SK-N-SH (cell line): ENCODE measurements around the gene WT1. TPM values are rescaled to one million over a fixed set of nuclear protein-coding genes. Genes with fewer than 3 reads are reported as not detected.

Experiments
- CTCF ChIA-PET: fragments of 300-600, 350-600 bp; formaldehyde crosslinking; extraction: SDS; loops from one replicate; lab custom pipeline; 2021; lab: Yijun Ruan, JAX
- POLR2A ChIA-PET: fragments of 350-600 bp; sonication (Branson Sonifier 250); formaldehyde crosslinking; extraction: SDS; loops from one replicate; lab custom pipeline; 2020; ENCODE audit warnings: antibody characterized with exemption, inconsistent platforms; lab: Yijun Ruan, JAX
- DNase-seq: peaks from one replicate; pipeline ENCODE4 v3.0.0; 2012
- H2AFZ ChIP-seq: fragments of 200-600 bp; sonication (generic); 2 replicates; pipeline ENCODE4 v1.8.1; 2016; ENCODE audit warnings: antibody characterized with exemption, mild to moderate bottlenecking, low read depth
- H3F3A ChIP-seq: fragments of 200-600 bp; sonication (generic); replicated peaks from 2 replicates; pipeline ENCODE3; 2016; ENCODE audit warnings: antibody characterized with exemption, mild to moderate bottlenecking; ENCODE audit not compliant: insufficient read depth
- H3K27ac ChIP-seq, 2 experiments: fragments of 200-500 bp in 1 of 2; fragments of 200-600 bp in 1 of 2; sonication (Bioruptor generic) in 1 of 2; sonication (generic), shearing (Covaris generic) in 1 of 2; 2 replicates each; pipeline versions ENCODE4 v1.5.1 to v1.6.1; 2014 to 2016; ENCODE audit warnings: low read depth in 2 of 2, inconsistent platforms in 1 of 2, low read length in 1 of 2, mild to moderate bottlenecking in 1 of 2, mixed read lengths in 1 of 2
- H3K27me3 ChIP-seq: fragments of 200-600 bp; sonication (generic), shearing (Covaris generic); 2 replicates; pipeline ENCODE4 v1.6.1; 2016; ENCODE audit warnings: mixed run types; ENCODE audit not compliant: insufficient read depth
- H3K36me3 ChIP-seq, 2 experiments: fragments of 200-500 bp in 1 of 2; fragments of 200-600 bp in 1 of 2; sonication (Bioruptor generic) in 1 of 2; sonication (generic) in 1 of 2; replicated peaks in 1 of 2; 2 replicates each; pipeline versions ENCODE3 to v1.5.1; 2014 to 2016; ENCODE audit warnings: low read length in 1 of 2, mild to moderate bottlenecking in 1 of 2; ENCODE audit not compliant: insufficient read depth in 2 of 2, control insufficient read depth in 1 of 2
- H3K4me1 ChIP-seq, 2 experiments: fragments of 200-500 bp in 1 of 2; fragments of 200-600 bp in 1 of 2; sonication (Bioruptor generic) in 1 of 2; sonication (generic), shearing (Covaris generic) in 1 of 2; 2 replicates each; pipeline versions ENCODE4 v1.5.1 to v1.6.1; 2014 to 2016; ENCODE audit warnings: low read depth in 1 of 2, low read length in 1 of 2, mixed run types in 1 of 2; ENCODE audit not compliant: insufficient read depth in 2 of 2, control insufficient read depth in 1 of 2
- H3K4me2 ChIP-seq: fragments of 200-600 bp; sonication (generic), shearing (Covaris generic); 2 replicates; pipeline ENCODE4 v1.6.1; 2017; ENCODE audit warnings: mixed run types
- H3K4me3 ChIP-seq, 2 experiments: fragments of 200-500 bp in 1 of 2; fragments of 200-600 bp in 1 of 2; sonication (Bioruptor generic) in 1 of 2; sonication (generic), shearing (Covaris generic) in 1 of 2; 2 replicates each; pipeline versions ENCODE4 v1.5.1 to v1.8.1; 2014 to 2016; ENCODE audit warnings: low read depth in 2 of 2, inconsistent platforms in 1 of 2, low read length in 1 of 2, mild to moderate bottlenecking in 1 of 2, mixed read lengths in 1 of 2, moderate library complexity in 1 of 2
- H3K79me2 ChIP-seq: fragments of 200-600 bp; sonication (generic); 2 replicates; pipeline ENCODE4 v1.8.1; 2017; ENCODE audit warnings: mild to moderate bottlenecking; ENCODE audit not compliant: insufficient read depth
- H3K9ac ChIP-seq: fragments of 200-600 bp; sonication (generic); 2 replicates; pipeline ENCODE4 v1.6.1; 2017; ENCODE audit warnings: mixed run types
- H3K9me2 ChIP-seq: fragments of 200-600 bp; sonication (generic); 2 replicates; pipeline ENCODE4 v1.6.1; 2017; ENCODE audit warnings: mixed run types
- H3K9me3 ChIP-seq: fragments of 200-600 bp; sonication (generic); 2 replicates; pipeline ENCODE4 v1.6.1; 2017; ENCODE audit warnings: mixed run types, mild to moderate bottlenecking, moderate library complexity
- H4K20me1 ChIP-seq: fragments of 200-600 bp; sonication (generic); 2 replicates; pipeline ENCODE4 v1.6.1; 2017; ENCODE audit warnings: mild to moderate bottlenecking, mixed run types; ENCODE audit not compliant: insufficient read depth
- CTCF ChIP-seq: fragments of 200-600 bp; sonication (generic); IDR thresholded peaks from 2 replicates; pipeline ENCODE4 v1.6.1; 2017; ENCODE audit warnings: antibody characterized with exemption, mild to moderate bottlenecking, moderate library complexity
- FOSL2 ChIP-seq: IDR thresholded peaks from 2 replicates; pipeline ENCODE4 v1.4.0; 2012; ENCODE audit warnings: low read depth, mild to moderate bottlenecking, moderate library complexity, borderline replicate concordance
- GABPA ChIP-seq: IDR thresholded peaks from 2 replicates; pipeline ENCODE4 v1.4.0; 2012; ENCODE audit warnings: low read depth, mild to moderate bottlenecking
- IRF3 ChIP-seq: fragments of 150-350 bp; IDR thresholded peaks from 2 replicates; pipeline ENCODE4 v1.6.1; 2016; ENCODE audit warnings: mild to moderate bottlenecking, low read depth, low read length
- MAX ChIP-seq: IDR thresholded peaks from 2 replicates; pipeline ENCODE4 v1.4.0; 2012; ENCODE audit warnings: low read depth
- NRF1 ChIP-seq: IDR thresholded peaks from 2 replicates; pipeline ENCODE4 v1.6.1; 2012; ENCODE audit warnings: low read depth, mild to moderate bottlenecking, low read length
- PBX3 ChIP-seq: IDR thresholded peaks from 2 replicates; pipeline ENCODE4; 2012
- RCOR1 ChIP-seq: fragments of 150-350 bp; IDR thresholded peaks from 2 replicates; pipeline ENCODE4 v1.6.1; 2017; ENCODE audit warnings: antibody characterized with exemption, low read length
- RFX5 ChIP-seq: IDR thresholded peaks from 2 replicates; pipeline ENCODE4 v1.6.1; 2012; ENCODE audit warnings: mild to moderate bottlenecking, improper control_type of control experiment, low read length
- RXRA ChIP-seq: IDR thresholded peaks from 2 replicates; pipeline ENCODE4 v1.4.0; 2012; ENCODE audit warnings: low read depth, mild to moderate bottlenecking, borderline replicate concordance
- TAF1 ChIP-seq: IDR thresholded peaks from 2 replicates; pipeline ENCODE4 v1.6.1; 2012; ENCODE audit warnings: low read depth, mild to moderate bottlenecking, low read length, moderate library complexity, borderline replicate concordance
- TEAD4 ChIP-seq: IDR thresholded peaks from 2 replicates; pipeline ENCODE4 v1.4.0; 2012; ENCODE audit warnings: mild to moderate bottlenecking, borderline replicate concordance; ENCODE audit not compliant: insufficient read depth
- USF1 ChIP-seq: IDR thresholded peaks from 2 replicates; pipeline ENCODE4 v1.4.0; 2012; ENCODE audit warnings: low read depth, borderline replicate concordance
- YY1 ChIP-seq: IDR thresholded peaks from 2 replicates; pipeline ENCODE4 v1.4.0; 2012; ENCODE audit warnings: low read depth, mild to moderate bottlenecking
- WGBS: methylation state at CpG from one replicate; pipeline ENCODE4 v1.1.6; 2017; ENCODE audit warnings: low lambda C conversion rate; 5-methylcytosine and 5-hydroxymethylcytosine counted together
- polyA plus RNA-seq, 3 experiments: library from polyadenylated mRNA; depleted of rRNA; stranded (reverse); fragments of >200 nt; gene quantifications; 2 replicates each; pipeline ENCODE4 v1.2.3, GENCODE V29; 2012

WT1 gene
- polyA plus RNA-seq, 1 of the 3 experiments (the other 2 are of a cell fraction): 0.49 TPM

GRCh38 chr11:32417806-32418205 lies 17.5 kb downstream of the WT1 start:
- Histone ChIP-seq H3K9me3 (no peaks in the 10 kb centered on the region), H3F3A (peaks cover 22% of the 10 kb centered on the region), H3K36me3 (no peaks in the 10 kb centered on the region), H2AFZ (no peak overlapping the region), H3K79me2 (no peaks in the 10 kb centered on the region), H3K9ac (no peak overlapping the region), H3K27ac (no peak overlapping the region), H4K20me1 (no peaks in the 10 kb centered on the region)
- POLR2A ChIA-PET: no interaction called here
- no peak for TF ChIP-seq RCOR1
- no peak for TF ChIP-seq RXRA
- TF ChIP-seq CTCF: no peak
- TF ChIP-seq IRF3: no peak
- TF ChIP-seq GABPA: no peak
- no peak for TF ChIP-seq TAF1
- no peak for TF ChIP-seq YY1
- no peak for TF ChIP-seq USF1
- no peak for TF ChIP-seq MAX
- no peak for TF ChIP-seq NRF1
- no peak for TF ChIP-seq RFX5
- no peak for TF ChIP-seq PBX3
- no peak for TF ChIP-seq FOSL2
- TF ChIP-seq TEAD4: no peak
- TF ChIP-seq, all 33 proteins: peak for 0
- CTCF ChIA-PET: interaction anchor here (2.6 kb wide), 1 partner anchor 21 kb away, joined by 5 read pairs; no protein-coding TSS in a partner anchor
- Histone ChIP-seq H3K4me2 (no peak overlapping the region), H3K4me3 (no peak overlapping the region), H3K27me3 (peaks cover 14% of the 10 kb centered on the region; the same call in 1 of the 2 replicates), H3K9me2 (no peaks in the 10 kb centered on the region), H3K4me1 (peaks cover 4 to 28% of the 10 kb centered on the region in 2 experiments; a peak in 3 of 4 replicates)
- WGBS: 27% methylated on average over 3 of the region's 3 CpGs
- no peak for DNase-seq
